HG02885 (cell line): ENCODE results near the gene ERC1.

Experiments
- ATAC-seq: cut with Tn5 transposase; IDR thresholded peaks from one replicate; pipeline ENCODE4 v1.9.1; 2021; ENCODE audit warnings: mild to moderate bottlenecking; ENCODE audit not compliant: unreplicated experiment, poor library complexity

The ERC1 gene

GRCh38 chr12:1456885-1457284, 465.9 kb downstream of the ERC1 start:
- no peak for ATAC-seq

DNA sequence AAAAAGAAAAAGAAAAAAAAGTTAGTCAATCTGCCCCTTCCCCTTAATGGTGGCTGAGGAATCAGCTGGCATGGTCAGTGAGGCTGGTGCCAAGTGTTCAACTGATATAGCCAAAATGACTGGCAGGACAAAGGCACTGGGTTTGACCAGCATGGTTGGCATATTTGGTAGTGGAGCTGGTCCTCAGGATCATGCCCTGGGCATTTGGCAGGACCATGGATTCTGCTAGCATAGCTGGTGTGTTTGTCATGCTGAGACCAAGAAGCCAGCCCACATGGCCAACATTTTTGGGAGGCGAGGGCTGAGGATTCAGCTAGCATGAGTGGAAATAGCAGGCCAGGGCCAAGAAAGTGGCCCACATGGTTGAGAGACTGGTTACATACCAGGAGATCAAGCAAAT, 466.9 kb downstream of the ERC1 start:
- no peak for ATAC-seq

DNA sequence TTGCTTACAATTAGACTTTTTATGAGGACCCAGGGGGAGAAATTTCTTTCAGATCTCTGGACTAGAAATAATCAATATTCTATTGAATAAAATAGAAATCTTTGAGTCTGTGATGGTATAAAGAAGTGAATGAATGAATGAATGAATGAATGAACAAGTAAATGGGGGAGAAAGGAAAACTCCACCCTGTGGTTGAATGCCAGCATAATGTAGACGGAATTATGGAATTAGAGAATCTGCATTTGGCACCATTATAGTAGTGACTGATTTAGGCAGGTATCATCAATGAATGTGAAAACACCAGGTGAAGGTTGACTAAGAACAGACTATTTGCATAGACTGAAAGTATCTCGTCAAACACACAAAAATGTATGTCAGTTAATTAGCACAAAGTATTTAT, 468.3 kb downstream of the ERC1 start:
- ATAC-seq = no peak

- ATAC-seq = no peak
Observed at GRCh38 chr12:1463073-1463905, 472.3 kb downstream of the ERC1 start.

DNA sequence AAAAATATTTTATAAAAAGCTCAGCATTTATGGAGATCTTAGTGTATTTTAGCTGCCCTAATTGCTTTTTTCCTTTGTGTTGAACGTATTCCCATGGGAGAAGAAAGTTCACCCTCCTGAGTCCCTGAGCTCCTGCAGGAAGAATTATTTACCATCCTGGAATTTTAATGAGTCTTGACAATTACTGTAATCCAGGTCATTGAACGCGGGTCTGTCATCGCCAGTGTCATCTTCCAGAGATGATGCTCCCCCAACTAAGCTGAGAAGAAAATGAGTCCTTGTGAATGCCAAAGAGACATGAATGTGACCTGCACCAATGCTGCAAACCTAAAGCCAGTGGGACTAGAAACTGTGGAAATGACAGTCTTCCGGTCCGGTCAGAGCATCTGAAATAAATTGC, 473.9 kb downstream of the ERC1 start:
- no peak for ATAC-seq

DNA sequence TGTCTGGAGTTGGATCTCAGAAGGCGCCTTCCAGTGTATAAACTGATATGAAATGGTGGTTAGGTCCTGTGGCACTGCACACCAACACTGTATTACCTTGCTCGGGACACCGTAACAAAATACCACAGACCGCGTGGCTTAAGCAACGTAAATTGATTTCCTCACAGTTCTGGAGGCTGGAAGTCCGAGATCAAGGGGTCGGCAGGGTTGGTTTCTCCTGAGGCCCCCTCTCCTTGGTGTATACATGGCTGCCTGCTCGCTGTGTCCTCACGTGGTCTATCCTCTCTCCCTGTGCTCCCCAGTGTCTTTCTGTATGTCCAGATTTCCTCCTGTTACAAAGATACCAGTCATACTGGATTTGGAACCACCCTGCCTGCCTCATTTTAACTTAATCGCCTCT, 475.0 kb downstream of the ERC1 start:
- ATAC-seq = no peak

DNA sequence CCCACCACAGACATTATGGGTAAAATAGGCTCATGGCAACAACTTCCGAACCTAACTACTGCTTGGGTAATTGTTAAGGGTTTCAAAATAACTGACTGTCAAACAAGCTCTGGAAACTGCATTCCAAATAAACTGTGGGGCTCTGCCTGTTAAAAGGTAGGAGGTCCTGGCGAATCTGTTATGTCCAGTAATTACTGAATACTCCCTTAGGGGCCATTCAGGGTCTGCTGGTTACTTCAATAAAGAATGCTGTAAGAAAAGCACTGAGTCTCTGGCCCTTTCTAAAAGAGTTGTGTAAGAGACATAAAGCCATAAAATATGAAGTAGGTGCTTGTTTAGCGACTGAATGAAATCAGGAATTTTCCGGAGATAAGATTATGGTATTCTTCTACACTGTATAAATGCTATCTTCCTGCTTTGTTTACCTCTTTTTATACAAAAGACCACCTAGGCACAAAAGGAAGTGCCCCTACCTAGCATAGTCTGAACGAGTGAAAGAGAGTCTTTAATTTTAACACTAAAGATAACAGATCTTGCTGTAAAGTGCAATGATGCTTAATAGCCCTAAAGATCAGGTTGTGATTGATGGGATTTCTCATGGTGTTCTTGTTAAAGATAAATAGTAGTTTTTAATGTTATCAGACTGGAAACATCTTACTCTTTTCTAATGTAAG, 475.6 kb downstream of the ERC1 start:
- no peak for ATAC-seq

DNA sequence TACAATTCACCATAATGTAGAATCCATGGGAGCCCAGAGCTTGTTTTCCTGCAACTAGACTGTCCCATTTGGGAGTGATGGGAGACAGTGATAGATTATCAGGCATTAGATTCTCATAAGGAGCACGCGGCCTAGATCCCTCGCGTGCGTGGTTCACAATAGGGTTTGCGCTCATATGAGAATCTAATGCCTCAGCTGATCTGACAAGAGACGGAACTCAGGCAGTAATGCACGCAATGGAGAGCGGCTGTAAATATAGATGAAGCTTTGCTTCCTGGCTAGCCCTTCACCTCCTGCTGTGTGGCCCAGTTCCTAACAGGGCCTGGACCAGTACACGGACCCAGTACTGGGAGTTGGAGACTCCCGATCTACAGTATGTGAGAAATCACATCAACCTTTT, 476.7 kb downstream of the ERC1 start:
- no peak for ATAC-seq

GRCh38 chr12:1469070-1469469, 478.0 kb downstream of the ERC1 start:
- no peak for ATAC-seq

- no peak for ATAC-seq
Observed at GRCh38 chr12:1470051-1470450, 479.0 kb downstream of the ERC1 start.

- ATAC-seq = no peak
Observed at GRCh38 chr12:1471224-1471623, 480.2 kb downstream of the ERC1 start.

GRCh38 chr12:1473418-1473817, 482.4 kb downstream of the ERC1 start:
- ATAC-seq = no peak

DNA sequence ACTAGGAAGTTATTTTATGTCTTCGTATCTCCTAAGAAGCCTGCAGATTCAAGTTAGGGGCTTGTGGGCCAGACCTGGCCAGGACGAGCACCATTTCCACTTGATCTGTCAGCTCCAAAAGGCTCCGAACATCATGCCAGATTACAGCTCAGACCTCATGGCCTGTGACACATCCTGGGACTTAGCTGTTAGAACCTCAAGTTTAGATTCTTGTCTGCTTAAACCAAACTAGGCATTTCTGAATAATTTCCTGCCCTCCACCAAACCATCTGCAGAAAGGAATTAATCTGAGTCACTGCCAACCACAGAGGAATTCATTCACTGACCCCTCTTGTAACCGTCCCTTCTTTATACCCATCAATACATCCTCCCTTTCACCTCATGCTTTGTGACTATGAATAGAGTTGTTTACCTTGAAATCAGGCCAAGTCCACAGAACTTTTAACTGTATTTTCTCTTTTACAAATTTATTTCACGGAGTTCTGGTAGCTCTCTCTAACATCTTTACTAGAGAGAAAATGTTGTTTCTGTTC, 483.1 kb downstream of the ERC1 start:
- ATAC-seq = no peak

DNA sequence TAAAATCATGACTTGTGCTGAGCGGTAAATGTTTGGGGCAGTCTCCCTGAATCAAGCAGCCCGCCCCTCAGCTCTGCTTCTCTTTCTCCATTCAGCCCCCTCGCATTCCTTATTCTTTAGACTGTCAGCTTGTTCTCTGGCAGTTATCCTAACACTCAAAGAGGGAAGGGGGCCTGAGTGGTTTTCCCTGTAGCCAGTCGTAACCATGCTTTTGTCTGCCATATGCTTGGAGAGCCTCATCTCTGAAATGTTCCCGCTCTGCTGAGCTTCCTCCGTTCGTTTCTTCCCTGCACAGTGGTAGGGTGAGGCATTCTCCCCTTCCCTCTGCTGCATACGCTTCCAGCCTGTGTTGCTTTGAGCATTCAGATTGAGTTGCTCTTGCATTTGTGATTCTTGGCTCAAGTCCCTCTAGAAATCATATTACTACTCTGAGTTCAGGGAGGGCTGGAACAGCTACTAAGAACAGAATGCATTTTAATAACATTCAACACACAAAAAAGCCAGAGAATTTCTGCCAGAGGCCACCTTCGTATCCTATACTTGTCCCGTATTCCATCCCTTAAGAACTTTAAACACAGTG, 483.6 kb downstream of the ERC1 start:
- no peak for ATAC-seq

DNA sequence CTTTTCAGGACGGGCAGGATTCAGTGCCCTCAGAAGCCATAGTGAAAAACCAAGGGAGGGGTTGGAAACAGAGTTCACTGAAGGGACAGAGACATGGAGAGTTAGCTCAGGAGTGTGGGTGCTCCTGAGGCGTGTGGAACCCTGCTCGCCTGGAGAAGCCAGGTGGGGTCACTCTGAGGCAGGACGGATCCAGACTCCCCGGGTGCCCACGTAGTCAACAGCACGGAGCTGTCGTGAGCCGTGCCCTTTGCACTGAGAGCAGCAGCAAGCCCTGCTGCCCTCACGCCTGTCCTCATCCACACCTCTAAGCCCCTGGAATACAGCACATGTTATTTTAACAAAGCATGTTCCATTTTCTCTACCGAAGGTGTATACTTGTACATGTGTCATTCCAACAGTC, 488.6 kb downstream of the ERC1 start:
- no peak for ATAC-seq

DNA sequence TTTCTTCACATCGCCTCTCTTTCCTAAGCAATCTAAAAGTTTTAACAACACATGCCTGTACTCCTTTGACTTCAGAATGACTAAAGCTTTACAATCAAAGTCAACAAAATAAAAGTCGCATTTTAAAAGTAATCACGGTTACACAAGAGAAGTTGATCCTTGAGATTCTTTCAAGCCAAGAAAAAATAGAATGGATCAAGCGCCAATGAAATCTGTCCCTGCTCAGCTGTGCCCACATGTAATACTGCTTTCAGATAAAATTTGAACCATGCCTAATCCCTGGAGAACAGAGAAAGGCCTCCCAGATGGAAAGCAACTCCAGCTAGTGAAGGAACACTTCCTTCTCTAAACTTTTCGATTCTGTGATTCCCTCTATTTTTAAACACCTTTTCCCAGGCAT, 490.3 kb downstream of the ERC1 start:
- no peak for ATAC-seq

GRCh38 chr12:1481906-1482305, 490.9 kb downstream of the ERC1 start:
- no peak for ATAC-seq

DNA sequence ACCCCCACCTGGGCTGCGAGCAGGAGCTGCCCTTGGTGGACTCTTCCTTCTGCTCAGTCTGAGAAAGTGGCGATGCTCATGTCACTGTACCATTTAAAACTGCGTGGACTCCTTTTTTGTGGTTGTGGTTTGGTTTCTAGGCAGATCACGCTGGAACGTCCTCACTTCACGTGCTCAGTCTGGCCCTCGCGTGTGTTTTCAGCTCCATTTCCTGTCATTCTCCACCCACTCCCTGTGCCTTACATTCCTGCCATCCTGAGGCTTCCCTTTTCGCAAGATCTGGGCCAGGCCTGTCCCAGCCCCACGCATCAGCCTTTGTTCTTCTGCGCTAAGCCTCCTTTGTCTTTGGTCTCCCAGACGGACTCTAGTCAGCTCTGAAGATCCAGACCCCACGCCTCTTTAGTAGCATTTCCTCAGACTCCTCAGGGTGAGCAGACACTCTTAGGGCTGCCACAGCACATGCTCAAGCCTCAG, 497.9 kb downstream of the ERC1 start:
- no peak for ATAC-seq

DNA sequence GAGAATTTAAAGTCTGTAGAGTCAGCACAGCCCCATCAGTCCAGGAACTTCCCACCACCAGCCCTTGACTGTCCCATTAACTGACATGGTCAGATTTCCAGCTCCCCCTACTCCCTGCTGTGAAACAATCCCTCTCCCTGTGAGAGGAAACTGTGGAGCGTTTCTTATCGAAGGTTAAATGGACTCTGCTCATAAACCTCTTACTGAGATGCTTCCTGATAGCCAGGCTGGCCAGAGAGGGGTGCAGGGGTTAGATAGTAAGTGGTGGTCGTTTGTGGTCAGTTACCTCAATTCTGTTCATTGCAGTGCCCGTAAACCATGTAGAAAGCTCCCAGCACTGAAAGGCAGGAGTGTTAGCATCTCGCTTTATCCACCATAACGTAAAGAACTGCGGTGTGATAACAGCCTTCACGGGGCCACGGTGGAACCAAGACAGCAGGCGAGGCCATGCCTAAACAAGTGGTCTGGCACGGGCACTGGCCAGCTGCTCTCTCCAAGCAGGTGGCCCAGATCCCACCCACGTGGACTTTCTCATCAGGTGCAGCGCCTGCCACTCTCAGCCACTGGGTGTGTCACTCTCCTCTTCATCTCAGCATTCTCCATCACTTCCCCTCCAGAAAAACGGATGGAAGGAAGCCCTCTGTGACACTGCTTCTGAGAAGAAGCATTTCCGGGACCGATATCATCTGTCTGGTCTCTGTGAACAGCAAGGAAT, 501.1 kb downstream of the ERC1 start:
- no peak for ATAC-seq

DNA sequence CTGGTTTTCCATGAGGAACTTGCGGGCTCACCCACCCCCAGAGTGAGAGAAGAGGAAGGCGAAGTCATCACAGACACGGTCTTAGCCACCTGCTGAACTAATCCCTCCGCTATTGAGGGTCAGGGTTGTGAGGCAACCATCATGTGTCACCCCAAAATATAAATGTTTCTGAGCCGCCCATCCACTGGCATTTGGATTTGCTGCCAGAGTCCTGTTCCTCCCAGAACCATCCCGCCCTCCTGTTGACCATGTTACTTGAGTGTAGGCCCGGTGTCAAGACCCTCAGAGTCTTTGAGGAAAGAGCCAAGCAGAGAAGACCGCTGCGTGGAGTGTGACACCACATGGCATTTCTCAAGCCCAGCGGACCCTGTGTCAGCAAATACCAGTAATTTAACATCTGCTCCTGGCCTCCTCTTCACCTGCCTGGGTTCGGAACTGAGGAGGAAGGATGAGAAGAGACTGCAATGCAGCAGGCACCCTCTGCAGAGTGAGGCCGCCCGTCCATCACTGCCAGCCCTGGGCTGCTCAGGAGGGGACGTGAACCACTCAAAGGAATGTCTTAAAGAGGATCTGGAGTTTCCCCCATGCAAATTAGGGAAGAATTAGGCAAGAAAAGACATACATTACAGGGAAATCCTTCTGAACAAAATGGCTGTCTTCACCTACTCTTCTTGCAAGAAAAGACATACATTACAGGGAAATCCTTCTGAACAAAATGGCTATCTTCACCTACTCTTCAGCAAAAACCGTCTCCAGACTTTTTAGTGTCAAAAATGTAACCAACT, 502.9 kb downstream of the ERC1 start:
- no peak for ATAC-seq
